Measurements from ENCODE around the gene NLRP12.
"Not testable (repeated sequence)": the region's sequence is repeated elsewhere in the genome, so short reads cannot be mapped to it uniquely, and the experiment has no call there.

Gene NLRP12

GRCh38 chr19:53780506-53780905 is 43.6 kb downstream of the NLRP12 start:
- no peak for DNase-seq

DNA sequence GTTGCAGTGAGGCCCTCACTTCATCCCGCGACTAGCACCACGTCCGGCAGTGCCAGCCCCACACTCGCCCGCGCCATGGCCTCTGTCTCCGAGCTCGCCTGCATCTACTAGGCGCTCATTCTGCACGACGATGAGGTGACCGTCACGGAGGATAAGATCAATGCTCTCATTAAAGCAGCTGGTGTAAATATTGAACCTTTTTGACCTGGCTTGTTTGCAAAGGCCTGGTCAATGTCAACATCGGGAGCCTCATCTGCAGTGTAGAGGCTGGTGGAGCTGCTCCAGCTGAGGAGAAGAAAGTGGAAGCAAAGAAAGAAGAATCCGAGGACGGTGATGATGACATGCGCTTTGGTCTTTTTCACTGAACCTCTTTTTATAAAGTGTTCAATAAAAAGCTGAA is 48.6 kb downstream of the NLRP12 start:
- DNase-seq, result no peak

DNA sequence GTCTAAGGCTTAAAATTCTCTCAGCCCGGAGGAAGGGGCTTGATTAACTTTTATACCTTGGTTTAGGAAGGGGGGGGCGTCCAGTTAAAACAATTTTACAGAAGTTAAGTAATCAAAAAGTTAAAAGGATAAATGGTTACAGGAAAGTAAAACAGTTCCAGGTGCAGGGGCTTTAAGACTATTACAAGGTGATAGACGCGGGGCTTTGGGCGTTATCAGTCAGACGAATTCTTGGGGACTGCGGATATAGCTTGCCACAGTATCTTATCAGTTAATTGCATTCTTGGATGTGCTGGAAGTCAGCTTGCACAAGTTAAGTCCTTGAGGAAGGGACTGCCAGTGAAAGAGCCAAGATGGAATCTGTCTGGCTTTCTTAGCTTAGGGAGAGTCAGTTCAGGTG is 49.6 kb downstream of the NLRP12 start:
- not testable (repeated sequence) for DNase-seq

GRCh38 chr19:53773999-53774398 is 50.1 kb downstream of the NLRP12 start:
- no peak for DNase-seq

DNA sequence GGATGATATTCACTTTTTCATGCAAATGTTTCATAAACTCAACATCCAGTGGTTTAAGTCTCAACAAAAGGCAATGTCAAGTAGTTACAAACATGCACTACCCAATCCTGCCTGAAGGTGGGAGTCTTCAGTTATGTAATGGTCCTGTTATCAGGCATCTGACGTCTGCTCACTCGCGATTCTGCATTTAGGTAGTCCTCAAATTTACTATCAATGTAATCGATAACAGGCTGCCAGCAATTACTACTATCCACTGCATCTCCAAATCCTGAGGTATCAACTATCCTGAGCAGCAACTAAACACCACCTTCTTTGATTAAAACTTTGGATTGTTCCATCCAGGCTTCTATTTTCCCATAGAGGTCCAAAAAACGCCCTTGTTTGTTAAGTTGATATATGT is 51.2 kb downstream of the NLRP12 start:
- DNase-seq, result peak; percentile 73

DNA sequence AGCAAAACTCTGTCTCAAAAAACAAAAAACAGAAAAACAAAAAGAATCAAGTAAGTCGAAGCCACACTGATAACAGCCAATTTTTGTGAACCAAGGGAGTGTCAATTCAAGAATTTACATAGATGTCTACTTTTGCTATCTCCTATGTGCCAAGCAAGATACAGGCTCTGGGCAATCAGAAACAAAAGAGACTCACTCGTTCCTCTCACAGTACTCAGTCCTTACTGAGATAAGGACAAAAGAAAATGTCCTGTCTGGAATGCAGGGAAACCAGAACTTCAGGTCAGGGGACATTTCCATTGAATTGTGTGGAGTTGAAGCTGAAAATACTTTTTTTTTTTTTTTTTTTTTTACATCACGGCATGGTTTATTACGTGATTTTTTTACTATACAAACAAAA is 53.0 kb downstream of the NLRP12 start:
- DNase-seq, result no peak

DNA sequence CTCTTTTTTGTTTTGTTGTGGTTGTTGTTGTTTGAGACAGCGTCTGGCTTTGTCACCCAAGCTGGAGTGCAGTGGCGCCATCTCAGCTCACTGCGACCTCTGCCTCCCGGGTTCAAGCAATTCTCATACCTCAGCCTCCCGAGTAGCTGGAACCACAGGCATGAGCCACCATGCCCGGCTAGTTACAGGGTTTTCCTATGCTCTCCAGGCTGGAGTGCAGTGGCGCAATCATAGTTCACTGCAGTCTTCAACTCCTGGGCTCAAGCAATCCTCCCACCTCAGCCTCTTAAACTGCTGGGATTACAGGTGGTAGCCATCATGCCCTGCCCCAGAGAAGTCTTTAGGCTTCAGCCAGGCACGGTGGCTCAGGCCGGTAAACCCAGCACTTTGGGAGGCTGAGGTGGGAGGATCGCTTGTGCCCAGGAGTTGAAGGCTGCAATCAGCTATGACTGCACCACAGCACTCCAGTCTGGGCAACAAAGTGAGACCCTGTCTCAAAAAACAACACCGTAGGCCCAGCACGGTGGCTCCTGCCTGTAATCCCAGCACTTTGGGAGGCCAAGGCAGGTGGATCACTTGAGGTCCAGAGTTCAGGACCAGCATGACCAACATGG is 54.3 kb downstream of the NLRP12 start:
- DNase-seq, result not testable (repeated sequence)

DNA sequence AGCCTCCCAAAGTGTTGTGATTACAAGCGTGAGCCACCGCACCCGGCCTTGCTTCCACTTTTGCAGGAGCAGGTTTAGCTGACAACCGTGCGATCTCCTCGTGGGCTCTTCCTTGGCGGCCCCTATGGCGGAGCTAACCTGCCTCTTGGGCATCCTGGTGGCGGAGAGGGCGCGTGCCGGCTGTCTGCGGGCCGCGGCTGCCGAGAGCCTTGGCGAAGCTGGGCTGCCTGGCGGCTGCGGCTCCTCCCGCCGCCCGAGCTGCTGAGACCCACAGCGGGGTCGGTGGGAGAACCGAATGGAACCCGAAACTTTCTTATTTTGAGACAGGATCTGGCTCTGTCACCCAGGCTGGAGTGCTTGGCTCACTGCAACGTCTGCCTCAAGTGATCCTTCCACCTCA is 55.7 kb downstream of the NLRP12 start:
- DNase-seq, result no peak

DNA sequence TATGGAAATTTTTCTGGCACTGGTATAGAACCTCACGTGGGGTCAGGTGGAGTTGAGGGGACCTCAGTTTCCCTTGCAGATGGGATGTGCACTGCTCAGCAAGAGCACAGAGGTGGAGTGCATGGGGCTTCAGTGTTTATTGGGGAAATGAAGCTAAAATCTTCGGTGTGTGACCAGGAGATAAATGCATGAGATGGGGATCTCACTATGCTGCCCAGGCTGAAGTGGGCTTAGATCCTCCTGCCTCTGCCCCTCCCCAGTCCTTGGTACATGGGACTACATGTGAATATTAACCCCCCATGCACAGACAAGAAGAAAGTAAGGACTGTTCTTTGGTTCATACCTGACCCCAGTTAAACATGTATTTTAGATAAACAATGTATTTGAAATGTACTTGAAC is 65.1 kb downstream of the NLRP12 start:
- not testable (repeated sequence) for DNase-seq

Data from KG1 (cell line).